IMR-90 (cell line): ENCODE results near the gene PODXL. TPM values are rescaled to one million over a fixed set of nuclear protein-coding genes. Genes with fewer than 3 reads are reported as not detected.
A peak's percentile ranks its signal among the peaks of the same experiment; 100 is the strongest.

Experiments
- ATAC-seq: fragments of 200-7000 bp; cut with Tn5 transposase; 2 replicates; pipeline ENCODE4 v1.9.1; 2020; ENCODE audit warnings: low read depth, mild to moderate bottlenecking, moderate library complexity
- BruUV-seq: library from RNA; stranded (reverse); fragments of 400-500 nt; replicated peaks from 2 replicates; lab custom pipeline; 2021; lab: Mats Ljungman, UMichigan
- CTCF ChIA-PET: fragments of 300-600 bp; formaldehyde crosslinking; extraction: SDS; loops from one replicate; lab custom pipeline; 2021; ENCODE audit warnings: antibody characterized with exemption; lab: Yijun Ruan, JAX
- POLR2A ChIA-PET: fragments of 300-600 bp; sonication (Branson Sonifier 250); formaldehyde crosslinking; loops from one replicate; lab custom pipeline; 2022; ENCODE audit warnings: antibody characterized with exemption; ENCODE audit not compliant: unreplicated experiment; lab: Charles Lee
- DNase-seq: peaks from one replicate; pipeline ENCODE4 v3.0.0; 2013
- H2AFZ ChIP-seq: replicated peaks from 2 replicates; pipeline ENCODE3; 2013; ENCODE audit warnings: low read length, mild to moderate bottlenecking; ENCODE audit not compliant: poor library complexity
- H2AK5ac ChIP-seq: 2 replicates; pipeline ENCODE4 v1.6.1; 2013; ENCODE audit warnings: low read depth, low read length, inconsistent platforms
- H2AK9ac ChIP-seq: replicated peaks from 2 replicates; pipeline ENCODE3; 2013; ENCODE audit warnings: mild to moderate bottlenecking, low read depth, low read length, moderate library complexity; ENCODE audit not compliant: poor library complexity
- H2BK120ac ChIP-seq: 2 replicates; pipeline ENCODE4 v1.6.1; 2013; ENCODE audit warnings: low read depth, low read length, inconsistent platforms
- H2BK15ac ChIP-seq: 3 replicates; pipeline ENCODE4 v1.6.1; 2013; ENCODE audit warnings: low read depth, low read length, inconsistent platforms
- H2BK20ac ChIP-seq: 2 replicates; pipeline ENCODE4 v1.6.1; 2013; ENCODE audit warnings: low read depth, mild to moderate bottlenecking, inconsistent platforms, low read length, moderate library complexity
- H2BK5ac ChIP-seq: 2 replicates; pipeline ENCODE4 v1.6.1; 2013; ENCODE audit warnings: mild to moderate bottlenecking, low read depth, low read length, inconsistent platforms; ENCODE audit not compliant: poor library complexity, severe bottlenecking
- H3K14ac ChIP-seq: replicated peaks from 2 replicates; pipeline ENCODE4 v1.6.1; 2013; ENCODE audit warnings: low read depth, low read length, inconsistent platforms
- H3K18ac ChIP-seq: 2 replicates; pipeline ENCODE4 v1.6.1; 2013; ENCODE audit warnings: low read depth, low read length, control low read depth
- H3K23ac ChIP-seq: 2 replicates; pipeline ENCODE4 v1.6.1; 2013; ENCODE audit warnings: low read depth, low read length, inconsistent platforms
- H3K27ac ChIP-seq: 2 replicates; pipeline ENCODE4 v1.5.1; 2013; ENCODE audit warnings: mild to moderate bottlenecking, control low read depth, low read length; ENCODE audit not compliant: insufficient read depth
- H3K27me3 ChIP-seq: 2 replicates; pipeline ENCODE4 v1.6.1; 2013; ENCODE audit warnings: low read length; ENCODE audit not compliant: control insufficient read depth, insufficient read depth
- H3K36me3 ChIP-seq: 2 replicates; pipeline ENCODE4 v1.6.1; 2013; ENCODE audit warnings: low read length, mixed read lengths; ENCODE audit not compliant: control insufficient read depth, insufficient read depth
- H3K4ac ChIP-seq: 2 replicates; pipeline ENCODE4 v1.6.1; 2013; ENCODE audit warnings: low read depth, low read length, inconsistent platforms
- H3K4me1 ChIP-seq: 2 replicates; pipeline ENCODE4 v1.6.1; 2013; ENCODE audit warnings: low read length, mixed read lengths; ENCODE audit not compliant: control insufficient read depth, insufficient read depth
- H3K4me2 ChIP-seq: 2 replicates; pipeline ENCODE4 v1.6.1; 2013; ENCODE audit warnings: low read depth, mild to moderate bottlenecking, control low read depth, low read length, moderate library complexity
- H3K4me3 ChIP-seq: 2 replicates; pipeline ENCODE4 v1.5.1; 2013; ENCODE audit warnings: low read depth, mild to moderate bottlenecking, control low read depth, low read length, moderate library complexity; ENCODE audit not compliant: insufficient read depth
- H3K56ac ChIP-seq: 2 replicates; pipeline ENCODE4 v1.6.1; 2013; ENCODE audit warnings: low read length, inconsistent platforms; ENCODE audit not compliant: insufficient read depth; ENCODE audit errors: extremely low read depth
- H3K79me1 ChIP-seq, 2 experiments: 2 replicates each; pipeline ENCODE4 v1.6.1; 2013; ENCODE audit warnings: low read length in 2 of 2, inconsistent platforms in 1 of 2, low read depth in 1 of 2
- H3K9ac ChIP-seq: 2 replicates; pipeline ENCODE4 v1.6.1; 2013; ENCODE audit warnings: low read depth, low read length, control low read depth
- H3K9me1 ChIP-seq: 2 replicates; pipeline ENCODE4 v1.6.1; 2013; ENCODE audit warnings: low read length, inconsistent platforms; ENCODE audit not compliant: insufficient read depth
- H3K9me3 ChIP-seq: 2 replicates; pipeline ENCODE4 v1.6.1; 2013; ENCODE audit warnings: low read length; ENCODE audit not compliant: control insufficient read depth, insufficient read depth
- H4K20me1 ChIP-seq: 2 replicates; pipeline ENCODE4 v1.6.1; 2013; ENCODE audit warnings: low read length, inconsistent platforms; ENCODE audit not compliant: insufficient read depth
- H4K5ac ChIP-seq: 2 replicates; pipeline ENCODE4 v1.6.1; 2013; ENCODE audit warnings: mild to moderate bottlenecking, low read depth, low read length, control low read depth
- H4K8ac ChIP-seq, 2 experiments: 2 replicates each; pipeline ENCODE4 v1.6.1; 2013; ENCODE audit warnings: low read depth in 2 of 2, low read length in 2 of 2, control low read depth in 1 of 2, inconsistent platforms in 1 of 2
- H4K91ac ChIP-seq: 2 replicates; pipeline ENCODE4 v1.6.1; 2013; ENCODE audit warnings: low read depth, low read length, inconsistent platforms; ENCODE audit not compliant: insufficient read depth
- BHLHE40 ChIP-seq: fragments of 150-350 bp; IDR thresholded peaks from 2 replicates; pipeline ENCODE4 v1.6.1; 2016; ENCODE audit warnings: mild to moderate bottlenecking, low read depth, low read length
- CEBPB ChIP-seq: IDR thresholded peaks from 2 replicates; pipeline ENCODE4 v1.6.1; 2012; ENCODE audit warnings: low read depth, low read length, improper control_type of control experiment
- CHD1 ChIP-seq: IDR thresholded peaks from 2 replicates; pipeline ENCODE4 v1.6.1; 2012; ENCODE audit warnings: low read depth, low read length, improper control_type of control experiment
- ELK1 ChIP-seq: fragments of 150-350 bp; IDR thresholded peaks from 2 replicates; pipeline ENCODE4 v1.6.1; 2016; ENCODE audit warnings: low read depth, mild to moderate bottlenecking, low read length, moderate library complexity, borderline replicate concordance
- FOS ChIP-seq: fragments of 150-350 bp; IDR thresholded peaks from 2 replicates; pipeline ENCODE4 v1.6.1; 2016; ENCODE audit warnings: low read depth, low read length
- MAFK ChIP-seq: IDR thresholded peaks from 2 replicates; pipeline ENCODE4 v1.6.1; 2012; ENCODE audit warnings: low read depth, low read length, improper control_type of control experiment
- MAZ ChIP-seq: IDR thresholded peaks from 2 replicates; pipeline ENCODE4 v1.6.1; 2012; ENCODE audit warnings: low read depth, mild to moderate bottlenecking, low read length, improper control_type of control experiment, moderate library complexity, borderline replicate concordance
- MXI1 ChIP-seq: IDR thresholded peaks from 2 replicates; pipeline ENCODE4 v1.6.1; 2012; ENCODE audit warnings: low read depth, mild to moderate bottlenecking, low read length, moderate library complexity, borderline replicate concordance
- POLR2A ChIP-seq: IDR thresholded peaks from 2 replicates; pipeline ENCODE4 v1.6.1; 2012; ENCODE audit warnings: mild to moderate bottlenecking, low read depth, low read length
- RAD21 ChIP-seq: IDR thresholded peaks from 2 replicates; pipeline ENCODE4 v1.6.1; 2012; ENCODE audit warnings: low read length, improper control_type of control experiment
- RCOR1 ChIP-seq: IDR thresholded peaks from 2 replicates; pipeline ENCODE4 v1.6.1; 2012; ENCODE audit warnings: mild to moderate bottlenecking, low read length, improper control_type of control experiment; ENCODE audit not compliant: insufficient replicate concordance
- RFX5 ChIP-seq: IDR thresholded peaks from 2 replicates; pipeline ENCODE4 v1.8.0; 2012; ENCODE audit warnings: low read depth, mild to moderate bottlenecking, low read length, moderate library complexity
- SMC3 ChIP-seq: fragments of 150-350 bp; IDR thresholded peaks from 2 replicates; pipeline ENCODE4 v1.6.1; 2016; ENCODE audit warnings: low read depth, mild to moderate bottlenecking, antibody characterized with exemption, low read length, moderate library complexity
- WGBS, 2 experiments: methylation state at CpG; one replicate each; pipeline versions ENCODE4 v1.1.5 to v1.1.7; 2013; ENCODE audit warnings: missing lambda C conversion rate in 2 of 2; ENCODE audit not compliant: insufficient read length in 1 of 2; ENCODE audit errors: extremely low coverage in 2 of 2; 5-methylcytosine and 5-hydroxymethylcytosine counted together
- dilution Hi-C: fragments of 300-500 bp; cut with HindIII; formaldehyde crosslinking; loops from one replicate; pipeline ENCODE4 v1.14.3; 2018; ENCODE audit warnings: low sequenced_read_pairs; ENCODE audit not compliant: unreplicated experiment
- in situ Hi-C: fragments of 300-500 bp; cut with MboI; formaldehyde crosslinking; loops from 3 replicates; pipeline ENCODE4 v1.14.3; 2019; ENCODE audit warnings: low sequenced_read_pairs, inconsistent platforms, mixed read lengths
- intact Hi-C: fragments of 100-400 bp; cut with micrococcal nuclease; formaldehyde crosslinking; loops from 2 replicates; pipeline ENCODE4 v1.10.0; 2022
- polyA plus RNA-seq, 3 experiments: library from polyadenylated mRNA; depleted of rRNA; stranded (reverse); fragments of >200 nt; gene quantifications; 2 replicates each; pipeline ENCODE4 v1.2.3, GENCODE V29; 2012; ENCODE audit warnings: low replicate concordance in 1 of 3
- total RNA-seq: library from RNA; depleted of rRNA; stranded (reverse); fragments of >200 nt; gene quantifications from 2 replicates; pipeline ENCODE4 v1.2.3, GENCODE V29; 2012
- TF ChIP-seq, protein P1 (sequence below): fragments of 150-350 bp; IDR thresholded peaks from 2 replicates; pipeline ENCODE4 v1.6.1; 2017; ENCODE audit warnings: mild to moderate bottlenecking, antibody characterized with exemption, low read length, low read depth
- TF ChIP-seq, protein P2 (sequence below): conservative IDR thresholded peaks from 2 replicates; pipeline ENCODE4 v1.5.1; 2012; ENCODE audit warnings: mild to moderate bottlenecking, low read depth, low read length, improper control_type of control experiment

The PODXL gene
- total and polyA plus RNA-seq, 2 of the 4 experiments (the other 2 are of a cell fraction) = 1.3 to 3.8 TPM

DNA sequence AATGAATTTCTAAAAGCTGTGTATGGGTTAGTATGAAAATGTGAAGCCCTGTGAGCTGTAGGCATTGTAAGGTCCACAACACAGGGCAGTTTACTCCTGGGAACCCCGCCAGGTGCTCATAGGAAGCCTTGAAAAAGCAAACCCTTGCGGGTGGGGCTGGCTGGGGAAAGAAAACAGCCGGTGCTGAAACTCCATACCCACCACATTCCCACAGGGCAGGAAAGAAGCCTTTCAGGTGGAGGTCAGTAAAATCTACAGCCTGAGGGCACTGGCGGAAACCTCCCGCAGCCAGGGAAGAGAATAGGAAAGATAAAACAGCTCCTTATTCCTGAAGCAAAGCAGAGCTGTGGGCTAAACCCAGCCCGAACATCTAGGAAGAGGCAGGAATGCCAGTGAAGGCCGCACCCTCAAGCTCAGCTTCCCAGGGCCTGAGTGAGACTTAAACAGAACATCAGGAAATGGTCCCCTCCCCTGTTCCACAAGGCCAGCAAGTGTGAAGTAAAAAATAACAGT lies 34.7 kb downstream of the PODXL start:
- in situ Hi-C loops = no loop called here

More for the DNA sequence above, 34.7 kb downstream of the PODXL start:
- CTCF ChIA-PET = no interaction called here
- Histone ChIP-seq H3K56ac (no peak overlapping the region), H3K36me3 (no peaks in the 10 kb centered on the region), H4K5ac (no peak overlapping the region), H3K9ac (no peak overlapping the region), H4K20me1 (no peaks in the 10 kb centered on the region), H3K4ac (no peak overlapping the region), H3K18ac (no peak overlapping the region), H3K4me2 (no peak overlapping the region), H3K4me1 (no peaks in the 10 kb centered on the region), H2AK9ac (no peak overlapping the region), H2BK15ac (no peak overlapping the region), H2BK120ac (no peak overlapping the region), H3K27me3 (no peaks in the 10 kb centered on the region; the same call in 1 of the 2 replicates), H4K8ac (peak overlapping the region in 1 of 2 experiments; percentile 35; a peak in 1 of 4 replicates), H2BK20ac (no peak overlapping the region), H3K23ac (no peak overlapping the region), H3K27ac (no peak overlapping the region), H3K14ac (peak overlapping the region; percentile 66; the same call in 1 of the 2 replicates), H2BK5ac (no peak overlapping the region), H4K91ac (no peak overlapping the region; the same call in 1 of the 2 replicates), H2AK5ac (no peak overlapping the region), H2AFZ (peak overlapping the region; percentile 78), H3K9me3 (no peaks in the 10 kb centered on the region), H3K4me3 (no peak overlapping the region), H3K79me1 (peaks cover 0 to 11% of the 10 kb centered on the region in 2 experiments; a peak in 1 of 4 replicates), H3K9me1 (no peaks in the 10 kb centered on the region)
- BruUV-seq = no TSS peak
- intact Hi-C loops = no loop called here
- POLR2A ChIA-PET = no interaction called here
- peak; percentile 35 for ATAC-seq
- no peak for DNase-seq
- no peak for TF ChIP-seq MAFK
- no peak for TF ChIP-seq MXI1
- no peak for TF ChIP-seq FOS
- TF ChIP-seq ELK1 = no peak
- TF ChIP-seq RFX5 = no peak
- TF ChIP-seq, protein P1, sequence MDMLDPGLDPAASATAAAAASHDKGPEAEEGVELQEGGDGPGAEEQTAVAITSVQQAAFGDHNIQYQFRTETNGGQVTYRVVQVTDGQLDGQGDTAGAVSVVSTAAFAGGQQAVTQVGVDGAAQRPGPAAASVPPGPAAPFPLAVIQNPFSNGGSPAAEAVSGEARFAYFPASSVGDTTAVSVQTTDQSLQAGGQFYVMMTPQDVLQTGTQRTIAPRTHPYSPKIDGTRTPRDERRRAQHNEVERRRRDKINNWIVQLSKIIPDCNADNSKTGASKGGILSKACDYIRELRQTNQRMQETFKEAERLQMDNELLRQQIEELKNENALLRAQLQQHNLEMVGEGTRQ = no peak
- TF ChIP-seq CEBPB = no peak
- TF ChIP-seq CHD1 = no peak
- TF ChIP-seq RAD21 = no peak
- TF ChIP-seq, protein P2, sequence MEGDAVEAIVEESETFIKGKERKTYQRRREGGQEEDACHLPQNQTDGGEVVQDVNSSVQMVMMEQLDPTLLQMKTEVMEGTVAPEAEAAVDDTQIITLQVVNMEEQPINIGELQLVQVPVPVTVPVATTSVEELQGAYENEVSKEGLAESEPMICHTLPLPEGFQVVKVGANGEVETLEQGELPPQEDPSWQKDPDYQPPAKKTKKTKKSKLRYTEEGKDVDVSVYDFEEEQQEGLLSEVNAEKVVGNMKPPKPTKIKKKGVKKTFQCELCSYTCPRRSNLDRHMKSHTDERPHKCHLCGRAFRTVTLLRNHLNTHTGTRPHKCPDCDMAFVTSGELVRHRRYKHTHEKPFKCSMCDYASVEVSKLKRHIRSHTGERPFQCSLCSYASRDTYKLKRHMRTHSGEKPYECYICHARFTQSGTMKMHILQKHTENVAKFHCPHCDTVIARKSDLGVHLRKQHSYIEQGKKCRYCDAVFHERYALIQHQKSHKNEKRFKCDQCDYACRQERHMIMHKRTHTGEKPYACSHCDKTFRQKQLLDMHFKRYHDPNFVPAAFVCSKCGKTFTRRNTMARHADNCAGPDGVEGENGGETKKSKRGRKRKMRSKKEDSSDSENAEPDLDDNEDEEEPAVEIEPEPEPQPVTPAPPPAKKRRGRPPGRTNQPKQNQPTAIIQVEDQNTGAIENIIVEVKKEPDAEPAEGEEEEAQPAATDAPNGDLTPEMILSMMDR = no peak
- TF ChIP-seq MAZ = no peak
- no peak for TF ChIP-seq BHLHE40
- TF ChIP-seq SMC3 = no peak
- TF ChIP-seq RCOR1 = no peak
- TF ChIP-seq POLR2A = no peak
- 67% methylated on average over 1 of the region's 7 CpGs; no CpG with 5 or more reads in 1 of the 2 experiments for WGBS, 2 experiments
- dilution Hi-C loops = no loop called here
